ENCODE data around the gene CDK6.

GRCh38 chr7:92653136-92653535 is 183.2 kb downstream of the CDK6 start:
- TF ChIP-seq BMI1 (IDR thresholded peaks at IDR 0.05; ENCODE audit: borderline replicate concordance) (no peak), ZBTB33 (IDR thresholded peaks at IDR 0.05) (no peak), ESRRA (IDR thresholded peaks at IDR 0.05; ENCODE audit: low read length) (no peak)

All from GM12878 (cell line).